IMR-90 (cell line): ENCODE measurements around the gene IZUMO4. TPM values are rescaled to one million over a fixed set of nuclear protein-coding genes. Genes with fewer than 3 reads are reported as not detected.

Experiments
- ATAC-seq: fragments of 200-7000 bp; cut with Tn5 transposase; 2 replicates; pipeline ENCODE4 v1.9.1; 2020; ENCODE audit warnings: low read depth, mild to moderate bottlenecking, moderate library complexity
- BruUV-seq: library from RNA; stranded (reverse); fragments of 400-500 nt; replicated peaks from 2 replicates; lab custom pipeline; 2021; lab: Mats Ljungman, UMichigan
- CTCF ChIA-PET: fragments of 300-600 bp; formaldehyde crosslinking; extraction: SDS; loops from one replicate; lab custom pipeline; 2021; ENCODE audit warnings: antibody characterized with exemption; lab: Yijun Ruan, JAX
- POLR2A ChIA-PET: fragments of 300-600 bp; sonication (Branson Sonifier 250); formaldehyde crosslinking; loops from one replicate; lab custom pipeline; 2022; ENCODE audit warnings: antibody characterized with exemption; ENCODE audit not compliant: unreplicated experiment; lab: Charles Lee
- DNase-seq: peaks from one replicate; pipeline ENCODE4 v3.0.0; 2013
- H2AFZ ChIP-seq: replicated peaks from 2 replicates; pipeline ENCODE3; 2013; ENCODE audit warnings: low read length, mild to moderate bottlenecking; ENCODE audit not compliant: poor library complexity
- H2AK5ac ChIP-seq: 2 replicates; pipeline ENCODE4 v1.6.1; 2013; ENCODE audit warnings: low read depth, low read length, inconsistent platforms
- H2AK9ac ChIP-seq: replicated peaks from 2 replicates; pipeline ENCODE3; 2013; ENCODE audit warnings: mild to moderate bottlenecking, low read depth, low read length, moderate library complexity; ENCODE audit not compliant: poor library complexity
- H2BK120ac ChIP-seq: 2 replicates; pipeline ENCODE4 v1.6.1; 2013; ENCODE audit warnings: low read depth, low read length, inconsistent platforms
- H2BK15ac ChIP-seq: 3 replicates; pipeline ENCODE4 v1.6.1; 2013; ENCODE audit warnings: low read depth, low read length, inconsistent platforms
- H2BK20ac ChIP-seq: 2 replicates; pipeline ENCODE4 v1.6.1; 2013; ENCODE audit warnings: low read depth, mild to moderate bottlenecking, inconsistent platforms, low read length, moderate library complexity
- H2BK5ac ChIP-seq: 2 replicates; pipeline ENCODE4 v1.6.1; 2013; ENCODE audit warnings: mild to moderate bottlenecking, low read depth, low read length, inconsistent platforms; ENCODE audit not compliant: poor library complexity, severe bottlenecking
- H3K14ac ChIP-seq: replicated peaks from 2 replicates; pipeline ENCODE4 v1.6.1; 2013; ENCODE audit warnings: low read depth, low read length, inconsistent platforms
- H3K18ac ChIP-seq: 2 replicates; pipeline ENCODE4 v1.6.1; 2013; ENCODE audit warnings: low read depth, low read length, control low read depth
- H3K23ac ChIP-seq: 2 replicates; pipeline ENCODE4 v1.6.1; 2013; ENCODE audit warnings: low read depth, low read length, inconsistent platforms
- H3K27ac ChIP-seq: 2 replicates; pipeline ENCODE4 v1.5.1; 2013; ENCODE audit warnings: mild to moderate bottlenecking, control low read depth, low read length; ENCODE audit not compliant: insufficient read depth
- H3K27me3 ChIP-seq: 2 replicates; pipeline ENCODE4 v1.6.1; 2013; ENCODE audit warnings: low read length; ENCODE audit not compliant: control insufficient read depth, insufficient read depth
- H3K36me3 ChIP-seq: 2 replicates; pipeline ENCODE4 v1.6.1; 2013; ENCODE audit warnings: low read length, mixed read lengths; ENCODE audit not compliant: control insufficient read depth, insufficient read depth
- H3K4ac ChIP-seq: 2 replicates; pipeline ENCODE4 v1.6.1; 2013; ENCODE audit warnings: low read depth, low read length, inconsistent platforms
- H3K4me1 ChIP-seq: 2 replicates; pipeline ENCODE4 v1.6.1; 2013; ENCODE audit warnings: low read length, mixed read lengths; ENCODE audit not compliant: control insufficient read depth, insufficient read depth
- H3K4me2 ChIP-seq: 2 replicates; pipeline ENCODE4 v1.6.1; 2013; ENCODE audit warnings: low read depth, mild to moderate bottlenecking, control low read depth, low read length, moderate library complexity
- H3K4me3 ChIP-seq: 2 replicates; pipeline ENCODE4 v1.5.1; 2013; ENCODE audit warnings: low read depth, mild to moderate bottlenecking, control low read depth, low read length, moderate library complexity; ENCODE audit not compliant: insufficient read depth
- H3K56ac ChIP-seq: 2 replicates; pipeline ENCODE4 v1.6.1; 2013; ENCODE audit warnings: low read length, inconsistent platforms; ENCODE audit not compliant: insufficient read depth; ENCODE audit errors: extremely low read depth
- H3K79me1 ChIP-seq, 2 experiments: 2 replicates each; pipeline ENCODE4 v1.6.1; 2013; ENCODE audit warnings: low read length in 2 of 2, inconsistent platforms in 1 of 2, low read depth in 1 of 2
- H3K9ac ChIP-seq: 2 replicates; pipeline ENCODE4 v1.6.1; 2013; ENCODE audit warnings: low read depth, low read length, control low read depth
- H3K9me1 ChIP-seq: 2 replicates; pipeline ENCODE4 v1.6.1; 2013; ENCODE audit warnings: low read length, inconsistent platforms; ENCODE audit not compliant: insufficient read depth
- H3K9me3 ChIP-seq: 2 replicates; pipeline ENCODE4 v1.6.1; 2013; ENCODE audit warnings: low read length; ENCODE audit not compliant: control insufficient read depth, insufficient read depth
- H4K20me1 ChIP-seq: 2 replicates; pipeline ENCODE4 v1.6.1; 2013; ENCODE audit warnings: low read length, inconsistent platforms; ENCODE audit not compliant: insufficient read depth
- H4K5ac ChIP-seq: 2 replicates; pipeline ENCODE4 v1.6.1; 2013; ENCODE audit warnings: mild to moderate bottlenecking, low read depth, low read length, control low read depth
- H4K8ac ChIP-seq, 2 experiments: 2 replicates each; pipeline ENCODE4 v1.6.1; 2013; ENCODE audit warnings: low read depth in 2 of 2, low read length in 2 of 2, control low read depth in 1 of 2, inconsistent platforms in 1 of 2
- H4K91ac ChIP-seq: 2 replicates; pipeline ENCODE4 v1.6.1; 2013; ENCODE audit warnings: low read depth, low read length, inconsistent platforms; ENCODE audit not compliant: insufficient read depth
- BHLHE40 ChIP-seq: fragments of 150-350 bp; IDR thresholded peaks from 2 replicates; pipeline ENCODE4 v1.6.1; 2016; ENCODE audit warnings: mild to moderate bottlenecking, low read depth, low read length
- CHD1 ChIP-seq: IDR thresholded peaks from 2 replicates; pipeline ENCODE4 v1.6.1; 2012; ENCODE audit warnings: low read depth, low read length, improper control_type of control experiment
- MAZ ChIP-seq: IDR thresholded peaks from 2 replicates; pipeline ENCODE4 v1.6.1; 2012; ENCODE audit warnings: low read depth, mild to moderate bottlenecking, low read length, improper control_type of control experiment, moderate library complexity, borderline replicate concordance
- RAD21 ChIP-seq: IDR thresholded peaks from 2 replicates; pipeline ENCODE4 v1.6.1; 2012; ENCODE audit warnings: low read length, improper control_type of control experiment
- RFX5 ChIP-seq: IDR thresholded peaks from 2 replicates; pipeline ENCODE4 v1.8.0; 2012; ENCODE audit warnings: low read depth, mild to moderate bottlenecking, low read length, moderate library complexity
- USF2 ChIP-seq: fragments of 150-350 bp; IDR thresholded peaks from 2 replicates; pipeline ENCODE4 v1.6.1; 2017; ENCODE audit warnings: mild to moderate bottlenecking, antibody characterized with exemption, low read length, low read depth
- WGBS, 2 experiments: methylation state at CpG; one replicate each; pipeline versions ENCODE4 v1.1.5 to v1.1.7; 2013; ENCODE audit warnings: missing lambda C conversion rate in 2 of 2; ENCODE audit not compliant: insufficient read length in 1 of 2; ENCODE audit errors: extremely low coverage in 2 of 2; 5-methylcytosine and 5-hydroxymethylcytosine counted together
- dilution Hi-C: fragments of 300-500 bp; cut with HindIII; formaldehyde crosslinking; loops from one replicate; pipeline ENCODE4 v1.14.3; 2018; ENCODE audit warnings: low sequenced_read_pairs; ENCODE audit not compliant: unreplicated experiment
- in situ Hi-C: fragments of 300-500 bp; cut with MboI; formaldehyde crosslinking; loops from 3 replicates; pipeline ENCODE4 v1.14.3; 2019; ENCODE audit warnings: low sequenced_read_pairs, inconsistent platforms, mixed read lengths
- intact Hi-C: fragments of 100-400 bp; cut with micrococcal nuclease; formaldehyde crosslinking; loops from 2 replicates; pipeline ENCODE4 v1.10.0; 2022
- polyA plus RNA-seq, 3 experiments: library from polyadenylated mRNA; depleted of rRNA; stranded (reverse); fragments of >200 nt; gene quantifications; 2 replicates each; pipeline ENCODE4 v1.2.3, GENCODE V29; 2012; ENCODE audit warnings: low replicate concordance in 1 of 3
- total RNA-seq: library from RNA; depleted of rRNA; stranded (reverse); fragments of >200 nt; gene quantifications from 2 replicates; pipeline ENCODE4 v1.2.3, GENCODE V29; 2012

The IZUMO4 gene
- total and polyA plus RNA-seq, 2 of the 4 experiments (the other 2 are of a cell fraction): 0.72 to 2.8 TPM

GRCh38 chr19:2109046-2109864 lies 12.5 kb downstream of the IZUMO4 start:
- dilution Hi-C loops: no loop called here
- ATAC-seq (no peak), DNase-seq (no peak)
- WGBS, 2 experiments: 96% methylated on average over 15 of the region's 31 CpGs; no CpG with 5 or more reads in 1 of the 2 experiments
- Histone ChIP-seq H2AK9ac (no peak overlapping the region), H3K4me3 (no peak overlapping the region), H2AK5ac (no peak overlapping the region), H2BK120ac (no peak overlapping the region), H4K20me1 (peaks cover 25% of the 10 kb centered on the region), H3K4me1 (no peaks in the 10 kb centered on the region), H3K79me1 (peaks cover 6 to 25% of the 10 kb centered on the region in 2 experiments), H4K91ac (no peak overlapping the region), H3K56ac (no peak overlapping the region), H4K8ac (no peak overlapping the region), H3K18ac (no peak overlapping the region), H3K36me3 (peaks cover 87% of the 10 kb centered on the region), H3K4me2 (no peak overlapping the region), H3K9me1 (no peaks in the 10 kb centered on the region), H3K9ac (no peak overlapping the region), H2BK15ac (no peak overlapping the region), H2BK5ac (no peak overlapping the region), H2AFZ (no peak overlapping the region), H4K5ac (no peak overlapping the region), H3K23ac (no peak overlapping the region), H3K4ac (no peak overlapping the region), H3K14ac (no peak overlapping the region), H3K9me3 (no peaks in the 10 kb centered on the region), H3K27me3 (no peaks in the 10 kb centered on the region), H2BK20ac (no peak overlapping the region), H3K27ac (no peak overlapping the region)
- no TSS peak for BruUV-seq
- TF ChIP-seq BHLHE40: no peak
- TF ChIP-seq CHD1: no peak
- no peak for TF ChIP-seq RFX5
- no peak for TF ChIP-seq USF2
- TF ChIP-seq MAZ: no peak
- no peak for TF ChIP-seq RAD21
- in situ Hi-C loops: no loop called here
- intact Hi-C loops: no loop called here
- POLR2A ChIA-PET: no interaction called here
- CTCF ChIA-PET: no interaction called here
